ENCODE results near the gene MPI. TPM values are rescaled to one million over a fixed set of nuclear protein-coding genes. Genes with fewer than 3 reads are reported as not detected.
A peak's percentile ranks its signal among the peaks of the same experiment; 100 is the strongest.
"Not testable (repeated sequence)": the region's sequence is repeated elsewhere in the genome, so short reads cannot be mapped to it uniquely, and the experiment has no call there.

Gene MPI
- polyA plus RNA-seq, 1 donor from 2014 or later = 43.0 TPM

DNA sequence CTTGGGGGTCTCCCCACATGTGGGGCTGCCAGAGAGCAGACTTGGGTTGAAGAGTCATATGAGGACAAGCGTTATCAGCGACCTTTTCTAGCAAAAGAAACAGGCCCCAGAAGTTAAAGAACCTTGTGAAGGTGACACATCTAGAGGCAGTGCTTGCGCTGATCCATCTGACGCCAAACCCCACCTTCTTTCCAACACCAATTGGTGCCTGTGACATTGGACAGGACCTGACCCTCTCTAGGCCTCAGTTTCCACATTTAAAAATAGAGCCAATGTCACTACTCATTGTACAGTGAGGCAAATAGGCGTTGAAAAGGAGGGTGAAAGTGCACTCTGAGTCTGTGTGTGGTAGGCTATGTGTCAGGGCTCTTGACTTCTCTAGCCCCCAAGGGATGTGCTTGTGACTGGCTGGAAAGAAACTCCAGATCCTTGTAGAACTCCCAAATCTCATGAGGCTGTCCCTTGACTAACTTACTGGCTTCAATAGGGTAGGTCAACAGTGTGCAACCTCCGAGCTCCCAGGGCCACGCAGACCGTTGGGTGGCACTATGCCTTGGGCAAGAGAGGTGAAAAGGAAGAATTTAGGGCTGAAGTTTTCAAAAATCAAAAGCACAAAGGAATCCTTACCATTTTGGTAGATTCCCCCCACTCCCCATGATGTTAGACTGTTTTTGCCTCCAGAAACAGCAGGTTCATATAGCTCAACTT, 17.5 kb downstream of the MPI start:
- Mint-ChIP-seq H3K4me3 (peak overlapping the region; percentile 95 to 100 (median 98)), H3K9me3 (no peaks in the 10 kb centered on the region), H3K27ac (peak overlapping the region; percentile 84 to 98 (median 94)), H3K36me3 (peaks cover 2% of the 10 kb centered on the region), H3K4me1 (peaks cover 14 to 25% (median 22%) of the 10 kb centered on the region in 3 donors), H3K27me3 (no peaks in the 10 kb centered on the region)

GRCh38 chr15:74908635-74909034, 18.8 kb downstream of the MPI start:
- H3K27ac Mint-ChIP-seq = peak overlapping the region in 1 of 3 donors; percentile 32
- no peaks in the 10 kb centered on the region for H3K9me3 Mint-ChIP-seq
- H3K36me3 Mint-ChIP-seq = peaks cover 2% of the 10 kb centered on the region
- no peaks in the 10 kb centered on the region for H3K27me3 Mint-ChIP-seq
- H3K4me3 Mint-ChIP-seq = peak overlapping the region in 1 of 4 donors; percentile 89
- peaks cover 14 to 23% (median 16%) of the 10 kb centered on the region in 3 donors for H3K4me1 Mint-ChIP-seq

DNA sequence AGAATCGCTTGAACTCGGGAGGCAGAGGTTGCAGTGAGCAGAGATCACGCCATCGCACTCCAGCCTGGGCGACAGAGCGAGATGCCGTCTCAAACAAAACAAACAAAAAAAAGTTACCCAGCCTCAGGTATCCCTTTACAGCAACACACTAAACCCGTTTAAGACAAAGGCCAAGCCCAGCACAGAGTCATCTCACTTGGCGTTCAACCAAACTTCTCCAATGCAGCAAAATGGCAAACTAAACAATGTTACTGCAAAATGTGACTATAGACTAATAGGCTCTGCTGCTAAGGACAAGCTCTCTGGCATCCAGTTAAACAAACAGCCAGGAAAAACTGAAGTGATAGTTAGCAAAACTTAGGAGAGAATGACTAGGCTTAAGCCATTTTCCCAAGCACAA, 23.2 kb downstream of the MPI start:
- Mint-ChIP-seq H3K4me1 (peaks cover 0 to 4% (median 0%) of the 10 kb centered on the region in 3 donors), H3K36me3 (peaks cover 4% of the 10 kb centered on the region), H3K27me3 (no peaks in the 10 kb centered on the region), H3K4me3 (no peak overlapping the region), H3K9me3 (no peaks in the 10 kb centered on the region), H3K27ac (no peak overlapping the region)

GRCh38 chr15:74913799-74914198, 24.0 kb downstream of the MPI start:
- H3K27ac Mint-ChIP-seq = peak overlapping the region in 1 of 3 donors; percentile 37
- not testable (repeated sequence) for H3K4me3 Mint-ChIP-seq, H3K4me1 Mint-ChIP-seq, H3K27me3 Mint-ChIP-seq, H3K9me3 Mint-ChIP-seq, H3K36me3 Mint-ChIP-seq

GRCh38 chr15:74917676-74918075, 27.8 kb downstream of the MPI start:
- Mint-ChIP-seq H3K4me1 (peaks cover 0 to 1% (median 0%) of the 10 kb centered on the region in 3 donors), H3K27me3 (no peaks in the 10 kb centered on the region), H3K27ac (no peak overlapping the region), H3K4me3 (no peak overlapping the region), H3K9me3 (no peaks in the 10 kb centered on the region), H3K36me3 (peaks cover 8% of the 10 kb centered on the region)

- H3K36me3 Mint-ChIP-seq = peaks cover 7% of the 10 kb centered on the region
- peaks cover 0 to 1% (median 0%) of the 10 kb centered on the region in 3 donors for H3K4me1 Mint-ChIP-seq
- H3K9me3 Mint-ChIP-seq = no peaks in the 10 kb centered on the region
- H3K4me3 Mint-ChIP-seq = no peak overlapping the region
- H3K27ac Mint-ChIP-seq = no peak overlapping the region
- no peaks in the 10 kb centered on the region for H3K27me3 Mint-ChIP-seq
Measured at GRCh38 chr15:74920456-74920855, 30.6 kb downstream of the MPI start.

GRCh38 chr15:74924525-74924924, 34.7 kb downstream of the MPI start:
- Mint-ChIP-seq H3K36me3 (peaks cover 4% of the 10 kb centered on the region), H3K9me3 (no peaks in the 10 kb centered on the region), H3K27ac (no peak overlapping the region), H3K4me1 (peaks cover 0 to 1% (median 0%) of the 10 kb centered on the region in 3 donors), H3K27me3 (no peaks in the 10 kb centered on the region), H3K4me3 (no peak overlapping the region)

DNA sequence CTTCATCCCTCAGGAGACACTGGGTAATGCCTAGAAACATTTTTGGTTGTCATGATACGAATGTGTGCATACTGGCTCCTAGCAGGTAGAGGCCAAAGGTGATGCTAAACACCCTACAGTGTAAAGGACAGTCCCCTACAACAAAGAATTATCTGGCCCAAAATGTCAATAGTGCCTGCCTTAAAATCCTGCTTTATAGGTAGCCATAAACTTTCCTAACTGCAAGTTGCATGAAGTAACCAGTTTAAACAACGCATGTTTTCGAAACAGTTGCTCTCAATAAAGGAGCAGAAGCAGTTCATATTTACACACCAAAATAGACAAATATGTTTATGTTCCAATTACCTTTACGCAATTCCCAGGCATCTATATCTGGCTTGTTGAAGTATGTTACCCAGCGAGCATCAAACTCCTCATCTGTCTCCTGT, 38.9 kb downstream of the MPI start:
- Mint-ChIP-seq H3K4me3 (no peak overlapping the region), H3K4me1 (peaks cover 6 to 11% (median 8%) of the 10 kb centered on the region in 3 donors), H3K36me3 (peaks cover 2% of the 10 kb centered on the region), H3K9me3 (no peaks in the 10 kb centered on the region), H3K27me3 (no peaks in the 10 kb centered on the region), H3K27ac (no peak overlapping the region)

GRCh38 chr15:74933573-74933972, 43.7 kb downstream of the MPI start:
- H3K9me3 Mint-ChIP-seq = no peaks in the 10 kb centered on the region
- peaks cover 20 to 29% (median 21%) of the 10 kb centered on the region in 3 donors for H3K4me1 Mint-ChIP-seq
- peak overlapping the region in 2 of 3 donors; percentile 23 to 29 for H3K27ac Mint-ChIP-seq
- no peaks in the 10 kb centered on the region for H3K27me3 Mint-ChIP-seq
- H3K36me3 Mint-ChIP-seq = no peaks in the 10 kb centered on the region
- peak overlapping the region in 2 of 4 donors; percentile 10 to 81 for H3K4me3 Mint-ChIP-seq

GRCh38 chr15:74935193-74935592, 45.4 kb downstream of the MPI start:
- Mint-ChIP-seq H3K4me3 (peak overlapping the region in 3 of 4 donors; percentile 32 to 86 (median 68)), H3K27ac (peak overlapping the region in 2 of 3 donors; percentile 16 to 78), H3K4me1 (peaks cover 20 to 29% (median 21%) of the 10 kb centered on the region in 3 donors)
- not testable (repeated sequence) for H3K27me3 Mint-ChIP-seq, H3K9me3 Mint-ChIP-seq, H3K36me3 Mint-ChIP-seq

DNA sequence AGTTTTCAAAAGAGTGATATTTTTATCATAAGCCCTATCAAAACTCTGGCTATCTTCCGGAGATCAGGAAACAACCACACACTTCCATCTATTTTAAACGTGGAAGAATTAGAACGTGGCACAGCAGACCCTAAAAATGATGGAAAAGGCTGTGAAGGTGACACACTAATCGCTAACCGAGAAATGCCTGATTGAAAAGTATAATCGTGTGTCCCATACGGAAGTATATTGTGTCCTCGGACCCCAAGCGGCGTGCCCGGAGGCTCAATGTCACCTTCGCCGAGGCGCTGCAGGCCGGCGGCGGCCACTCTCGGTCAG, 47.4 kb downstream of the MPI start:
- Mint-ChIP-seq H3K36me3 (no peaks in the 10 kb centered on the region), H3K27me3 (no peaks in the 10 kb centered on the region), H3K27ac (peak overlapping the region; percentile 25 to 95 (median 90)), H3K4me1 (peaks cover 20 to 24% (median 20%) of the 10 kb centered on the region in 3 donors), H3K4me3 (peak overlapping the region; percentile 89 to 99 (median 98)), H3K9me3 (no peaks in the 10 kb centered on the region)

GRCh38 chr15:74937590-74938371, 47.9 kb downstream of the MPI start, which contains the start of gene COX5A:
COX5A (minus strand) TSS chr15:74938073; CDS start chr15:74938014, 59 bp downstream.
- H3K9me3 Mint-ChIP-seq = no peaks in the 10 kb centered on the region
- no peaks in the 10 kb centered on the region for H3K27me3 Mint-ChIP-seq
- peak within 1 kb of the TSS; percentile 89 to 99 (median 98) for H3K4me3 Mint-ChIP-seq
- peak within 1 kb of the TSS; percentile 90 to 96 (median 94) for H3K27ac Mint-ChIP-seq
- no peaks in the 10 kb centered on the region for H3K36me3 Mint-ChIP-seq
- H3K4me1 Mint-ChIP-seq = peaks cover 18 to 22% (median 20%) of the 10 kb centered on the region in 3 donors

GRCh38 chr15:74950078-74950908, 60.5 kb downstream of the MPI start:
- Mint-ChIP-seq H3K4me3 (no peak overlapping the region), H3K27ac (no peak overlapping the region), H3K27me3 (no peaks in the 10 kb centered on the region), H3K9me3 (no peaks in the 10 kb centered on the region), H3K36me3 (no peaks in the 10 kb centered on the region), H3K4me1 (peaks cover 0 to 3% (median 2%) of the 10 kb centered on the region in 3 donors)

DNA sequence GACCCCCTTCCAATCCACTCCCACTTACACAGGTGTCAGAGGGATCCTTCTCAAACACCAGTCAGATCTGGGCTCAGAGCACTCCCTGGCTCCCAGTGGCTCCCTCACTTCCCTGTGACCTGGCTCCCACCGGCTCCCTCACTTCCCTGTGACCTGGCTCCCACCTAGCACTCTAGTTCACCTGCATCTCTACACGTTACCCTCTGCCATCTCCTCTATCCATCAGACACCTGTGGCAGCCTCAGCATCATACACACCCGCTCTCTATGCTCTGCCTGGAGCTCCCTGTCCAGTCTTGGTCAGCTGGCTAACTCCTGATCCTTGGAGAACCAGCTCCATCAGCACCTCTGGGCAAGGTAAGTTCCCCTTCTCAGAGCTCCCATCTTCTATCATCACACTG, 61.2 kb downstream of the MPI start:
- no peaks in the 10 kb centered on the region for H3K27me3 Mint-ChIP-seq
- no peaks in the 10 kb centered on the region for H3K9me3 Mint-ChIP-seq
- H3K27ac Mint-ChIP-seq = no peak overlapping the region
- no peaks in the 10 kb centered on the region for H3K36me3 Mint-ChIP-seq
- H3K4me1 Mint-ChIP-seq = peaks cover 0 to 3% (median 2%) of the 10 kb centered on the region in 3 donors
- no peak overlapping the region for H3K4me3 Mint-ChIP-seq
